ENCODE measurements around the gene HDAC11. TPM values are rescaled to one million over a fixed set of nuclear protein-coding genes. Genes with fewer than 3 reads are reported as not detected.

Gene HDAC11
- total and polyA plus RNA-seq, 4 donors = 2.5 to 9.0 (median 3.2) TPM

- Histone ChIP-seq H3K27ac (ENCODE audit: low read depth in 1 of 2, low read length in 2 of 2) (no peak overlapping the region), H3K9me3 (ENCODE audit: control insufficient read depth in 4 of 4, low read length in 3 of 4) (no peaks in the 10 kb centered on the region), H3K4me1 (ENCODE audit: control insufficient read depth in 4 of 4, insufficient read depth in 4 of 4, low read length in 3 of 4) (peaks cover 0 to 8% (median 4%) of the 10 kb centered on the region in 4 donors), H3K36me3 (ENCODE audit: control insufficient read depth in 4 of 4, insufficient read depth in 3 of 4, low read depth in 1 of 4, low read length in 3 of 4) (no peaks in the 10 kb centered on the region), H3K27me3 (ENCODE audit: control insufficient read depth in 4 of 4, insufficient read depth in 4 of 4, low read length in 3 of 4) (no peaks in the 10 kb centered on the region), H3K9ac (ENCODE audit: low read depth in 1 of 2, low read length in 2 of 2) (no peak overlapping the region), H3K4me3 (ENCODE audit: low read depth in 1 of 3, low read length in 3 of 3) (no peak overlapping the region)
- no peak for DNase-seq (ENCODE audit: low spot score)
- 74% methylated on average over 12 of the region's 12 CpGs for WGBS
- TF ChIP-seq JUND (IDR thresholded peaks at IDR 0.05) (no peak), HNF4A (conservative IDR thresholded peaks at IDR 0.05) (no peak)
These were observed 6.1 kb upstream of the HDAC11 start for GRCh38 chr3:13474021-13474420.

GRCh38 chr3:13474776-13475303 lies 5.3 kb upstream of the HDAC11 start:
- Histone ChIP-seq H3K4me3 (ENCODE audit: low read depth in 1 of 3, low read length in 3 of 3) (no peak overlapping the region), H3K27me3 (ENCODE audit: control insufficient read depth in 4 of 4, insufficient read depth in 4 of 4, low read length in 3 of 4) (no peaks in the 10 kb centered on the region), H3K9ac (ENCODE audit: low read depth in 1 of 2, low read length in 2 of 2) (no peak overlapping the region), H3K4me1 (ENCODE audit: control insufficient read depth in 4 of 4, insufficient read depth in 4 of 4, low read length in 3 of 4) (peaks cover 0 to 13% (median 6%) of the 10 kb centered on the region in 4 donors), H3K36me3 (ENCODE audit: control insufficient read depth in 4 of 4, insufficient read depth in 3 of 4, low read depth in 1 of 4, low read length in 3 of 4) (no peaks in the 10 kb centered on the region), H3K9me3 (ENCODE audit: control insufficient read depth in 4 of 4, low read length in 3 of 4) (no peaks in the 10 kb centered on the region), H3K27ac (ENCODE audit: low read depth in 1 of 2, low read length in 2 of 2) (no peak overlapping the region)
- 92% methylated on average over 10 of the region's 10 CpGs for WGBS
- TF ChIP-seq FOXA2 (IDR thresholded peaks at IDR 0.05) = no peak
- no peak for DNase-seq (ENCODE audit: low spot score)

GRCh38 chr3:13475871-13476590 lies 4.1 kb upstream of the HDAC11 start:
- no peaks in the 10 kb centered on the region for H3K27me3 ChIP-seq (ENCODE audit: control insufficient read depth in 4 of 4, insufficient read depth in 4 of 4, low read length in 3 of 4)
- peaks cover 0 to 12% (median 7%) of the 10 kb centered on the region in 4 donors for H3K4me1 ChIP-seq (ENCODE audit: control insufficient read depth in 4 of 4, insufficient read depth in 4 of 4, low read length in 3 of 4)
- no peak overlapping the region for H3K4me3 ChIP-seq (ENCODE audit: low read depth in 1 of 3, low read length in 3 of 3)
- H3K27ac ChIP-seq (ENCODE audit: low read depth in 1 of 2, low read length in 2 of 2) = no peak overlapping the region
- WGBS = 89% methylated on average over 7 of the region's 7 CpGs
- H3K9me3 ChIP-seq (ENCODE audit: control insufficient read depth in 4 of 4, low read length in 3 of 4) = no peaks in the 10 kb centered on the region
- no peak for TF ChIP-seq CTCF (IDR thresholded peaks at IDR 0.05; ENCODE audit: low read depth, low read length, missing input control)
- no peak for TF ChIP-seq GABPA (IDR thresholded peaks at IDR 0.05 in 1 of 2, conservative IDR thresholded peaks at IDR 0.05 in 1 of 2)
- no peak for TF ChIP-seq RAD21 (IDR thresholded peaks at IDR 0.05)
- no peak for TF ChIP-seq JUND (IDR thresholded peaks at IDR 0.05)
- TF ChIP-seq NR2F2 (IDR thresholded peaks at IDR 0.05) = no peak
- TF ChIP-seq ZBTB33 (IDR thresholded peaks at IDR 0.05) = no peak
- TF ChIP-seq EGR1 (IDR thresholded peaks at IDR 0.05; ENCODE audit: low read depth in 2 of 2) = no peak
- no peak for TF ChIP-seq REST (IDR thresholded peaks at IDR 0.05)
- TF ChIP-seq HNF4G (IDR thresholded peaks at IDR 0.05) = no peak
- H3K36me3 ChIP-seq (ENCODE audit: control insufficient read depth in 4 of 4, insufficient read depth in 3 of 4, low read depth in 1 of 4, low read length in 3 of 4) = no peaks in the 10 kb centered on the region
- no peak for DNase-seq (ENCODE audit: low spot score)
- no peak overlapping the region for H3K9ac ChIP-seq (ENCODE audit: low read depth in 1 of 2, low read length in 2 of 2)
